GM18873 (cell line): ENCODE data around the gene BORCS6.

Experiments
- ATAC-seq: cut with Tn5 transposase; IDR thresholded peaks from one replicate; pipeline ENCODE4 v1.9.1; 2021; ENCODE audit warnings: mild to moderate bottlenecking, moderate library complexity, moderate number of reproducible peaks; ENCODE audit not compliant: unreplicated experiment, low FRiP score

The BORCS6 gene

GRCh38 chr17:8212312-8213180 is 22.6 kb upstream of the BORCS6 start:
- no peak for ATAC-seq

DNA sequence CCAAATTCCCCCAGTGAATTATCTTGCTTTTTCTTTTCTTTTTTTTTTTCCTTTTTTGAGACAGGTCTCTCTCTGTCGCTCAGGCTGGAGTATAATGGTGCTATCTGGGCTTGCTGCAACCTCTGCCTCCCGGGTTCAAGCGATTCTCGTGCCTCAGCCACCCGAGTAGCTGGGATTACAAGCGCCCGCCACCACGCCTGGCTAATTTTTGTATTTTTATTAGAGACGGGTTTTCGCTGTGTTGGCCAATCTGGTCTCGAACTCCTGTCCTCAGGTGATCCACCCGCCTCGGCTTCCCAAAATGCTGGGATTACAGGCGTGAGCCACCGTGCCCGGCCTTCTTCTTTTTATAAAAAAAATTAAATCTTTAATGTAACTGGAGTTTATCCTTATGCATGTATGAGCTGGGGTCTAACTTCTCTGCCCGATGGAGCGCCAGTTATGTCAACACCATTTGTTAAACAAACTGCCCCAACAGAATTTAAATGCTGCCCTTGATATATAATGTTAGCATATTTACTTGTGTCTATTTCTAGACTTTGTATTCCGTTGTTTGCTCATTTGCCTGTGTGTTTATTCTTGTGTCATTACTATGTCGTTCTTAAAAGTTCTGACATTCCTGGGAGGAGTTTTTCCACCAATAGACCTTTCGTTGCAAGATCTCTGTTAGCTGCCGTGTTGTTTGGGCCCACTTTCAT is 20.9 kb upstream of the BORCS6 start:
- ATAC-seq = no peak

DNA sequence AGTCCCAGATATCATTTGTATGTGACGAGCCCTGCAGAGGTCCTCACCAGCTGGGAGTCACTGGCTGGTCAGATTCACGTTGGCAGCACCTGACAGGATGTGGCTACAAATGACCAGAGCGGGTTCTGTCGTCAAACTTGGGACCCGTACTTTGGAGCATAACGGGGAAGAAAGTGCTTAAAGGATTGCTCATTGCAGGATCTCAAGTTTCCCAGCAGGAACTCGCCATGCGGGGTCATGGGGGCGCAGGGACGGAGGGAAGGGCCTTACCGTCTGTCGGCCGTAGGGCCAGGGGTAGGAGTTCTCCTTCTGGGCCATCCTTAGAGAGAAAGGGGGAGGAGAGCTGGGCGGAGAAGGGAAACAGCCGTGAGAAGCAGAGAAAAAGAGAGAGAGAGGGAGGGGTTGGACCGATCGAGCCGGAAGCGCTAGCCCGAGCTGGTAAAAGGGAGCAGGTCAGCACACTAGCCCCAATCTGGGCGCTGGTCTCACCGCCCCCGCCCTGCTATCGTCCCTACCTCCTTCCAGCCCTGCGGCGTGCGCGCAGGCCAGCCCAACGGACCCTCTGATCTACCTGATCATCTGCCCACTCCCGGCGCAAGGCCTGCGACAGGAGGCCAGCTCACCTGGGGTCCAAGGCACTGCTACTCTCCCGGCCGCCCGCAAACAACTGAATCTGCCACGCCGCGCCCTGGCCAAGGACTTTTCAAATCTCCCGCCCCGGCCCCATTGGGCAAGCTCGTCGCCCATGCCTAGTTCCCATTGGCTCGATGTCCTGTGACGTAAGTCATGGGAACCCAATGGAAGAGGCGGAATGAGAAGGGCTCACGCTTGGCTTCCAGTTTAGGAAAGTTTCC is 20.2 kb upstream of the BORCS6 start, which contains the start of gene AURKB:
TSS of gene AURKB (minus strand) at position 669 of the 854 bp plus-strand sequence. CDS start at position 318, 351 bp downstream.
- peak; percentile 74 for ATAC-seq

DNA sequence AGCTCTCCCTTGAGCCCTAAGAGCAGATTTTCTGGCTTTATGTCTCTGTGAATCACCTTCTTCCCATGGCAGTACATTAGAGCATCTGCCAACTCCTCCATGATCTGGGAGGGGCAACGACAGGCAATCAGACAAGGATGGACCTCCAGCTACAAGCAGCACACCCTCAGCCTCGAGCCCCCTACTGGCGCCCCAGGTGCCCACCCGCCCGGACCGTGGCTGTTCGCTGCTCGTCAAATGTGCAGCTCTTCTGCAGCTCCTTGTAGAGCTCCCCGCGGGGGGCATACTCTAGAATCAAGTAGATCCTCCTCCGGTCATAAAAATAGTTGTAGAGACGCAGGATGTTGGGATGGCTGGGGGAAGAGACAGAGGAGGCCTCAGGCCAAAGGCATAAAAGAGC is 16.6 kb upstream of the BORCS6 start:
- ATAC-seq = no peak

- ATAC-seq = no peak
Measured at GRCh38 chr17:8204761-8205555, 15.0 kb upstream of the BORCS6 start.

- ATAC-seq = no peak
Measured at GRCh38 chr17:8192070-8192815, 2.3 kb upstream of the BORCS6 start.

- ATAC-seq = no peak
Measured at GRCh38 chr17:8190506-8190905, 526 bp upstream of the BORCS6 start.

GRCh38 chr17:8189041-8189710 is 804 bp downstream of the BORCS6 start:
- ATAC-seq = no peak

- no peak for ATAC-seq
Measured at GRCh38 chr17:8188263-8188839, 1.6 kb downstream of the BORCS6 start.

DNA sequence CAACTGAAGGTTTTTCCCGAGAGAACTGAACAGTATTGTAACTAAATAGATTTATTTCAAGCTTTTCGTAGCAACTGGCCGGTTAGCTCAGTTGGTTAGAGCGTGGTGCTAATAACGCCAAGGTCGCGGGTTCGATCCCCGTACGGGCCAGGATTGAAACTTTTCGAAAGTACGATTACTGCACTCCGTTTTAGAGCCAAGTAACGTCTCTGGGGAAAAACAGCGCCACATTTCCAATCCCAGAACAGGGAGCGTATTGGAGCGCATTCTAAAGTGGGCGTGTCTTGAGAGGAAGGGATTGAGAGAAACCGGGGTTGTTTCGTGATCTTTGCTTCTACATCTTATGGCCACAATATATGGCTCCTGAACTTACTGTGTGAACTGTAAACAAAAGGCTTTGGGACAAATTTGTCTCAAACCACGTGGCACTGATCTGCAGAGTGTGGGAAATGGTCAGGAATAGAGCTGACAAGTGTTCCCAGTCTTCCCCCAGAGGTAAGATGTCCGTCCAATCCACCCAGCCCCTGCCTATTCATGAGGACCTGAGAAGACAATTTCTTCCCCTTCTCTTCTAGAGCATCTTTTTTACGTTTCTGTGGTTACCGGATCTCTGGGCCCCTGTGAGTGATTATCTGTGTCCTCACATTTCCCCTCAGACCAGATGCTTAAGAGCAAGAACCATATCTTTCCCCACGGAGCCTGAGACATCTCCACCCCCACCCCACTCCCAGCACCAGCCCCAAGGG is 2.3 kb downstream of the BORCS6 start:
- peak; percentile 25 for ATAC-seq

- peak; percentile 10 for ATAC-seq
Measured at GRCh38 chr17:8186787-8187516, 3.0 kb downstream of the BORCS6 start.

DNA sequence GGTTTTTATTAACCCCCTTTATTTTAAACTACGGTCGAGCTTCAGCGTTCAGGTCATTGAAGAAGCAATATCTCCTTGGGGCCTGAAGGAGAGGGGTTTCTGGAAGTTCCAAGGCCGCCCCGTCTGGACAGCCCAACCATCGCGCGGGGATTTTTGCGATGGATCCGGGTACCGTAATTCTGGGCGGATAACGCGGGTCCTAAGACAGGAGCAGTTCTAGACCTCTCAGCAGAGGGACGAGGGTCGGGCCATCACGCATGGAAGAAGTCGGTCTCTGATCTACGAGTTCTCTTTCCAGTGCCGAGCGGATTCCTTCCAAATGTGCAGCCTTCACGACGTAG is 3.6 kb downstream of the BORCS6 start:
- no peak for ATAC-seq

- no peak for ATAC-seq
Measured at GRCh38 chr17:8185582-8186445, 4.2 kb downstream of the BORCS6 start.

DNA sequence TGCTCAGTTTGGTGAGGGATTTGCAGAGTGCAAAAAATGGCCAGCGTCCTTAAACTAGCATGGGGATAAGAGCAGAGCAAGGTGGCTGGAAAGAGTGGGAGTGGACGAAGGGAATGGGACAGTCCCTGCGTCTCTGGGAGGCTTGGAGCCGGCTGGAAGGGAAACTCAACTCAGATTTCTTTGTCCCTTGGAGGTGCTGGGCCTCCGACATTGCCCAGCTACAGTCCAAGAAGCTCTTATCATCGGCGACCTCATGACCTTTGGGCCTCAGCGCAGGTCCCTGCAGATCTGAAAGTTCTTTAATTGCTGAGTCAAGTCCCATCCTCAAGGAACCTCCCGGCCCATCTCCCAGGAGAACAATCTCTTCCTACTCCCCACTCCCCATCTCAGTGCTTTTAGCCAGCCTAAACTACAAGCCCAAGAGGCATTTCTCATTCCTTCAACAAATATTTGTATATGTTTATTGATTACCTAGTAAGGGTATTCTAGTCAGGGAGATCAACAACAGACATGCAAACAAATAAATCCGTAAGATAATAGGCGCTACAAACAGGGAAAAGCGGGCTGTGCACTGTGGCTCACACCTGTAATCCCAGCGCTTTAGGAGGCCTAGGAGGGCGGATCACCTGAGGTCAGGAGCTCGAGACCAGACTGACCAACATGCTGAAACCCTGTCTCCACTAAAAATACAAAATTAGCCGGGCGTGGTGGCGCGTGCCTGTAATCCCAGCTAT is 12.8 kb downstream of the BORCS6 start:
- no peak for ATAC-seq

- ATAC-seq = no peak
Measured at GRCh38 chr17:8176197-8176940, 13.6 kb downstream of the BORCS6 start, which contains the start of gene TMEM107. TMEM107 (minus strand) TSS chr17:8176380; CDS start chr17:8176286, 94 bp downstream.
